GM18861 (cell line): ENCODE measurements around the gene TFG.
"Not testable (repeated sequence)": the region's sequence is repeated elsewhere in the genome, so short reads cannot be mapped to it uniquely, and the experiment has no call there.

ENCODE experiments used
- ATAC-seq: cut with Tn5 transposase; IDR thresholded peaks from one replicate; pipeline ENCODE4 v1.9.1; 2021; ENCODE audit not compliant: unreplicated experiment

Gene TFG

DNA sequence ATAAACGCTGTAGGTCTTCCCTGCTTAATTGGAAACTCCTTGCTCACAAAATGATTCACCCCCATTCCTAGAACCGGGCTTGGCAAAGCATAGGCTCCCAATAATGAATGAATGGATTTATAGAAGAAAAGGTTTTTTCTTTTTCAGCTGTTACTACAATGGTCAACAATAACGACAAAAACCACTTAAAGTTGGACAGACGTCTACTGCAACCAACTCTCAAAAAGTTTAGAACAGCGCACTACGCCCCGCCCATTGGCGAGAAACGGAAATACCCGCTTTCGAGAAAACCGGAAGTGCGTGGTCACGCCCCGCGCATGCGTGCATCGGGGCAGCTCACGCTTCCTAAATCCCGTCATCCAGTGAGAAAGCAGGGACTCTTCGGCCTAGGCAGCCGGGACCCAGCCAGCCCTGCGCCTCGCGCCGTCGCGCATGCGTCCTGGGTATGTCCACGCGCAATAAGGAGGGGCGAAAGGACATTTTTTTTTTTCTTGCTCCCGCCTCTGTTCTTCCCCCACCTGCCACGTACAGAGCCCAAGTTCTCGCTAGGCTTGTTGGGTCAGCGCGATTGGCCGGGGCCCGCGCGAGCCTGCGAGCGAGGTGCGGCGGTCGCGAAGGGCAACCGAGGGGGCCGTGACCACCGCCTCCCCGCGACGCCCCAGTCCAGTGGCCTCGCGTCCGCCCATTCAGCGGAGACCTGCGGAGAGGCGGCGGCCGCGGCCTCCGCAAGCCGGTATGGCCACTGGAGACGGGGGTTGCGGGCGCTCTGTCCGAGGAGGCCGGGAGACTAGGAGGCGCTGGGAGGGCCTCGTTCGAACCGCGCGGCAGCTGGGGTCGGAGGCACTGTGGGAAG, at the start of gene TFG:
TFG (plus strand) TSS at position 506 of the 853 bp plus-strand sequence. CDS start 4,192 bp downstream, outside the sequence.
- peak; percentile 92 for ATAC-seq

DNA sequence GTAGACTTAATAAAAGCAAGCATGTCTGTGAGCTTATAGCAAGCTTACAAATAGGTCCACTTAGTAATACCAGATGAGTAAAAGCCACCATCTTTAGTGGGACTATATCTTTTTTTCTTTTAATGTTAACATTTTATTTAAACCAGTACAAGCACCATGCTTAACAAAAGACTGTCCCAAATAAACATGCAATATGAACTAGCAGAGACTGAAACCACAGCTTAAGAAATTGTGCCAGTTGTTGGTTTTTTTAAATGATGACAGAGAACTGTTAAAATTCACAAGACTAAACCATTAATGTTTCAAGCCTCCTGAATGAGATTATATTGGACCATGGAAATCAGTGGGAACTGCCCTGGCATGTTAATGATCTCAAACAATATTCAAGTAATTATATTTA, 48.0 kb upstream of the TFG start:
- not testable (repeated sequence) for ATAC-seq

DNA sequence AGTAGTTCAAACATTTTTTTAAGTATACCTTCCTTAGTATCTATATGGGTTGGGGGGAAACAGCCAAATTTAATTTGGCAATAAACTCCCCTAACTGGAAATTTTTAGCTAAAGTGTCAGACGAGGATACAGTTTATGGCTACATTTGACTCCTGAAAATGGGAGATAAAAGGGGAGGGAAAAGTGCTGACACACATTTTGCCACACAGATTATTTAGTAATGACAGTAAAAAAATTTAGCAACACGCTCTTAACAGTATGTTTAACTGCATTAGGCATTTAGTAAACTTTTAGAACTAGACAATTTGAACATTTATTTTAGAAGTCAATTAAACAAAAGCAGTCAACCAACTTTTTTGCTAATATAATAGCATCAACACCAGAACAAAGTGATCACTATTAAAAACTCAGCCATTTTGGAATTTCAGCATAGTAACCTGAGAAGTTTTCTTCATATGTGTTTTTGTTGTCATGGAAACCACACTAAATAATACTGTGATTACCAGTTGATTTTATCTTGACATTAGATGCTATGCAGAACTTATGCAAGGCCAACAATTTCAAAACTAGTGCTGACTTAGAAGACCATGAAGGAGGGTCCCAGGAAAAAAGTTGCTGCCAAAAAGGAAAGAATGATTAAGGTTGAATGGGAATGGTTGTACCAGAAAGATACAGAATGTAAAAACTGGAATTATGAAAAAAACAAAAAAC, 47.0 kb upstream of the TFG start:
- no peak for ATAC-seq

DNA sequence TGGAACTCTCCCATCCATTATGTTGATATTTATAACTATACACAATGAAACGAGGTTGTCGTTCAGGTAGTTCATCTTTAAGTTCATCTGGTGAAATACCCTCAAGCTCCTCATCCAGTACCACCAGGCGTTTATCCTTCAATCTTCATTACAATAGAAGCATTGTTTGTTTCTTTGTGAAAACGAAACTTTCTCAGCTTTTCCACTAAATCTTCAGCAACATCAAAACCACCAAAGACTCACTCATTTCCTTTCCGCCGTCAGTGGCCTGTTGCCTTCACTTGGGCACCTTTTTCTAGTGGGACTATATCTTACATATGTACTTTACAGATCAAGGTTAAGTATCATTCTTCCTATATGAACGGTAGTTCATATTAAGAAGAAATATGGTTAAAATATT, 44.1 kb upstream of the TFG start:
- peak; percentile 42 for ATAC-seq

DNA sequence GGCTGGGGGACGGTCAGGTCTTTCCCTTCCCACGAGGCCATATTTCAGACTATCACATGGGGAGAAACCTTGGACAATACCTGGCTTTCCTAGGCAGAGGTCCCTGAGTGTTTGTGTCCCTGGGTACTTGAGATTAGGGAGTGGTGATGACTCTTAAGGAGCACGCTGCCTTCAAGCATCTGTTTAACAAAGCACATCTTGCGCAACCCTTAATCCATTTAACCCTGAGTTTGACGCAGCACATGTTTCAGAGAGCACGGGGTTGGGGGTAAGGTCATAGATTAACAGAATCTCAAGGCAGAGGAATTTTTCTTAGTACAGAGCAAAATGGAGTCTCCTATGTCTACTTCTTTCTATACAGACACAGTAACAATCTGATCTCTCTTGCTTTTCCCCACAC, 42.6 kb upstream of the TFG start:
- ATAC-seq = not testable (repeated sequence)

DNA sequence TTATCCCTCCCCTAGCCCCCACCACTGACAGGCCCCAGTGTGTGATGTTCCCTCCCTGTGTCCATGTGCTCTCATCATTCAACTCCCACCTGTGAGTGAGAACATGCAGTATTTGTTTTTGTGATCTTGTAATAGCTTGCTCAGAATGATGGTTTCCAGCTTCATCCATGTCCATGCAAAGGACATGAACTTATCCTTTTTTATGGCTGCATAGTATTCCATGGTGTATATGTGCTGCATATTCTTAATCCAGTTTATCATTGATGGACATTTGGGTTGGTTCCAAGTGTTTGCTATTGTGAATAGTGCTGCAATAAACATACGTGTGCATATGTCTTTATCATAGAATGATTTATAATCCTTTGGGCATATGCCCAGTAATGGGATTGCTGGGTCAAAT, 42.0 kb upstream of the TFG start:
- not testable (repeated sequence) for ATAC-seq

DNA sequence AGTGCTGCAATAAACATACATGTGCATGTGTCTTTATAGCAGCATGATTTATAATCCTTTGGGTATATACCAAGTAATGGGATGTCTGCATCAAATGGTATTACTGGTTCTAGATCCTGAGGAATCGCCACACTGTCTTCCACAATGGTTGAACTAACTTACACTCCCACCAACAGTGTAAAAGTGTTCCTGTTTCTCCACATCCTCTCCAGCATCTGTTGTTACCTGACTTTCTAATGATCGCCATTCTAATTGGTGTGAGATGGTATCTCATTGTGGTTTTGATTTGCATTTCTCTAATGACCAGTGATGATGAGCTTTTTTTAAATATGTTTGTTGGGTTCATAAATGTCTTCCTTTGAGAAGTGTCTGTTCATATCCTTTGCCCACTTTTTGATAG, 38.3 kb upstream of the TFG start:
- not testable (repeated sequence) for ATAC-seq

DNA sequence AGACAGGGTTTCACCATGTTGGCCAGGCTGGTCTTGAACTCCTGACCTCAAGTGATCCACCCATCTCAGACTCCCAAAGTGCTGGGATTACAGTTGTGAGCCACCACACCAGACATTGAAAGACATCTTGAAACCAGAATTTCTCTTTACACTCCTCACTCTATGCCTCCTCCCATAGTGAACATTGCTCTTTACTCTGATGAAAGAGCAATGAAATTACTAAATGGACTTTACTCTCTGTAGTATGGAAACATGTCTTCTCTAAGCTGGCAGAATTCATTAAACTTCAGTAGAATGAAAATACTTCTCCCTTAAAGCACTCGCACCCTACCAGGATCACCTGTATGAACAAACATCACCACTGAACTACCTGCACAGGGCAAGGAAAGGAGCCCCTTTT, 27.8 kb upstream of the TFG start:
- ATAC-seq = no peak

DNA sequence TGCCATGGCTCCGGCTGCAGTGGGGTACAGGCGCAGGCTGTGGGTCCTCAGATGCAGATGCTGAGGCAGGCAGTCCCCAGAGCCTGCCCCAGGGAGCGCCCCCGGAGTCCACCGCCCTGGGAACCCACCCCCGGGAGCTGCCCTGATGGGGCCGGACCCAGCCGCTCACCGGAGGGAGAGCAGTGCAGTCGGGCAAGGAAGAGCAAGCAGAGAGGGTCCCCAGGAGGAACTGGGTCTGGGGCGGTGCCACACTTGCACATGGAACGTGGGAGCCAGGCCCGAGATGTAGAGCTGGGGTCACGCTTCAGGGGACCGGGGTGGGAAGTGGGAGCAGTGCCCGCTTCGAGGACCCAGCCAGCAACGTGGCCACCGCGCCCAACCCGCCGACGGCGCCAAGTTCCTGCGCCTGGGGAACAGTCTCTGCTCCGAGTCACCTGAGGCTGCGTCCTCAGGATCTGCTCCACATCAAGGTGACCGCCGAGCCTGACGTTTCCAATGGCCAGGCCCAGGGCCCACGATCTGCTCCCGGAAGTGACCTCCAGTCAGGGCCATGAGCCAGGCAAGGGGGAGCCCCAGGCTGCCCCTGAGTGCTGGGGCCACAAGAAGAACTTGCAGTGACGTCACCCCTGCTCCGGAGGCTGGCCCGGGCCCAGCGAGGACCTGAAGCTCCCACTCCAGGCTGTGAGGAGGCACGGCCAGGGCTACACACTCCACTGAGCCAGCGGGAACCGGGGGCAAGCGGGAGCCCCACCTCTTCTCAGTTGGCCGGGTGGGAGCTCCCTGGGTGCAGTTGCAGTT, 27.0 kb upstream of the TFG start:
- ATAC-seq = no peak

DNA sequence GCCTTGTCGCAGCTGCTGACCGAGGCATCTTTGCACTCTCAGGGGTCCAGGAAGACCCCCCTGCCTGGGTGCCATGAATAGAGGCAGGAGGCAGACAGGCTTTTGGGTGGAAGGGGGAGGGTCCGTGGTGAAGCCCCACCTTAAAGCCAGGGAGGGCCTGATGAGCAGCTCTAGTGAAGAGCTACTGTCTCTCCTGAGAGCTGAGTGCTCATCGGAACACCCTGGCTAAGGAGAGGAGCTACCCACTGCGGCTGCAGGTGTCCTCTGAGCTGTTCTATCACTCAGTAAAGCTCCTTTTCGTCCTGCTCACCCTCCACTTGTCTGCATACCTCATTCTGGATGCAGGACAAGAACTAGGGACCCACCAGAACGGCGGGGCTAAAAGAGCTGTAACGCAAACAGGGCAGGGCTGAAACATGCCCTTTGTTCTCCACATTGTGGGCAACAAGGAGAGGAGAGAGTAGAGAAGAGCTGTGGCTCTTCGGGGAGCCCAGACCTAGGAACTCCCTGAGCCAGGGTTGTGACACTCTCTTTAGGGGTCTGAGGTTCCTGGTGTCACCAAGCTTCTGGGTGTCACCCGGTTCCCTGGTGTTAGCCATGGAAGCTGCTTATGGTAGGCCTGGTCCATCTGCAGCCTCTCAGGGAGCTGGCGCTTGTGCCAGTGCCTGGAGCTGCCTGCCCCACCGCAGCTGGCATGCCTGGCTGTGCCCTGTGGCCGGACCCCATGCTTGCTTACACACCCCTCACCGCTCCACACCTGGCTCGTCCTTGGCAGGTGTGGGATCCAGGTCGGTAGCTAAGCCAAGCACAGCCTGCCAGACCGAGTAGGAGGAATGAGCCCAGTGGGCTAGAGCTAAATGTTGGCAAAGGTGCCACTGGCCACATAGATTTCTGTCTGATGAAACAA, 26.2 kb upstream of the TFG start:
- no peak for ATAC-seq

DNA sequence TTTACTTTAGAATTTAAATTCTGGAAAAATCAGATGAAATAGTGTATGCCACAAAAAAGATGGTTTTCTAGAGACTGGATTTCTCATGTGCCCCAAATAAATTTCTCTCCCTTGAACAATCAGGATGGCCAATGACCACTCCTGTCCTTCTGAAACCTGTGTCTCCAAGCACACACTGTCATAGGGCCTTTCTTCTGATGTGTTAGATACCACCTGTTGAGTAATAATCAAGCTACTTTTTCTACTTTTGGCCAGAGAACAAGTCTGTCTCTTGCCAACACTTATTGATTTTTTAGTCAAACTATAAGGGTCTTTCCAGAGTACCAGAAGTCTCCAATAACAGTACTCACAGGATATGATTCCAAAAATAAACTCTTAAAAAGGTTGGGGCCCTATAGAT, 16.1 kb upstream of the TFG start:
- ATAC-seq = no peak

DNA sequence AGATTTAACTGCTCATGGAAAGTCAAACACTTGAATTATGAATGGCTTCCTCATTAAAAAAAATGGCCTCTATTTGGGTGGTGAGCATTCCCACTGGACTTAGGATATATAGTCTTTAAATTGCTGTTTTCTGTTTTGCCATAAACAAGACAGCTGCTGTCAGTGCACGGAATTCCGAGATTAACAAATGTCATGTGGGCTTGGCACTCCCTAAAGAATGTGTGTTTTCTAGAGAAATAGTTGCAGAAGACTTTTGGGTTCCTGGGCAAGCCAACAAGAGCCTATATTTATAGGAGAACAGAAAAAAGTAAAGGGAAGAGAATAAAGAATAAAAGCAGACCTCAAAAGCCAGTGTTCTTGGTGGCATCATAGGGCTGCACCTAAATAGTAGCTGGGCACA, 13.6 kb upstream of the TFG start:
- no peak for ATAC-seq

DNA sequence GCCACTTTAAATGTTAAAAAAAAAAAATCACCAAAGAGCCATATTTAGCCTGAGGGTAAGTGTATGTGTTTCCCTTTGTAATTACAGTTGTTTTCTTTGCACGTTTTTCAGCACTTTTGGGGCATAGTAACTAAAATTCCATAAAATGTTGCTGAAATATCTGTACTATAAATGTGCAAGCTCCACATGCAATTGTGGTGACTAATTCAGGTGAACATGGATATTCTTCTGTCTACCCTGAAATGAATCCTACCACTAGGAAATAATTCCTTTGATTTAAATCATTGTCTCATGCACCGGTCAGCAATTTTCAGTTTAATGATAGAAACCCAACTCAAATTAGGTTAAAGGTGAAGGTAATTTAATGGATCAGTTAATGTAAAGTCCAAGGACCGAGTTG, 13.1 kb upstream of the TFG start:
- no peak for ATAC-seq

DNA sequence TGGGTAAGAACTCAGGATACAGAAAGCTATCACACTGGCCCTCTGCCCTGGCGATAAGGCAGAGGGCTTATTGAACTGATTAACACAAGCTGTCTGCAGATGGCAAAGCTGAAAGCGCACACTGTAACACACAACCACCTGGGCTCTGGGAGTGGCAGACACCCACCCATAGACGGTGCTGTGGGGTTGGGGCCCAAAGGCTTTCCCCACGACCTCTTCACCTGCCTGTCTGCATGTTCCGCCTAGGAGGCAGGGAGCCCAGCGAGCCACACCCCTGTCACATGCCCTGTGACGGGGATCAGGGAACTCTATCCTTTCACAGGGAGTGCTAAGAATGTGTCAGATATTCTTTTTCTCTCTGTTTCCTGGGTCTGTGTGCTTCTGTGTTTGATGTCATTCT, 12.1 kb upstream of the TFG start:
- no peak for ATAC-seq

DNA sequence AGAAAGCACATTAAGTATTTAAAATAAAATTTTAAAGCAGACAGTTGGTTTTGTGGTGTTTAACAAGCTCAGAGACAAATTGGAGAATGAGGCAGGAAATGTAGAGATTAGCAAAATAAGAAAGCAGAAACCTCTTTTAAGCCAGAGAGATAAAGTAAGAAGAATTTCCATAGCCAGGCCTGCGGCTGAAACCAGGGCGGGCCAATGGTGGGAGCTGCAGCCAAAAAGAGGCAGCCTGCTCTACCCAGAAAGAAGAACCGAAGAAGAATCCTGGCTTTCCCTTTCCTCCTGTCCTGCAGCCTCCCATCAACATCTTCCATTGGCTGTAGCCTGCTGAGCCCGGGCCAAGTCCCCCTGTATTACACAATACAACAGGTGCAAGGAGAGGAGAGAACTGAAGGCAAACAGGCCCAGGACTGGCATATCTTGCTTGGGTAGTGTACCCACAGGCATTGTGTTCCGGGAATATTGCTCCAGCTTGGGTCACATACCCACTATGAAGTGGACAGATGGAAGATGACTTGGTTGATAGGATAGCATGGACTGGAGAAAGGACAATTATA, 11.5 kb upstream of the TFG start:
- no peak for ATAC-seq

DNA sequence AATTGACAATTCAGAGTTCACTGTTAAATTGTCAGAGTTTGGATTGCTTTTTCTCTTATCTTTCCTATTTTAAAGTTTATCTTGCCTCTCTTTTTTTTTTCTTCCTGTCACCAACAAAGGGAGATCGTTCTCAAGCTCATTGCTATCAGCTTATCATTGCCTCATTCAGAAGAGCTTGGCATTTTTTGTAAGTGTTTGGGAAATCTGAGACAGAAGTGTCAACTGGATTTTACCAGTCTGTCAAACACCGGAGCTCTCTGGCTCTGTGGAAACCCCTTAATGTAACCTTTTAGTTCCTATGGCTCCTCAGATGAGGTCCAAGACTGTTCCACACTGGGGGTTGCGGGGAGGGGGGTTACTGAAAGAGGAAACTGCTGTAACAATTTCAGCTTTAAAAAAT, 10.6 kb upstream of the TFG start:
- no peak for ATAC-seq

DNA sequence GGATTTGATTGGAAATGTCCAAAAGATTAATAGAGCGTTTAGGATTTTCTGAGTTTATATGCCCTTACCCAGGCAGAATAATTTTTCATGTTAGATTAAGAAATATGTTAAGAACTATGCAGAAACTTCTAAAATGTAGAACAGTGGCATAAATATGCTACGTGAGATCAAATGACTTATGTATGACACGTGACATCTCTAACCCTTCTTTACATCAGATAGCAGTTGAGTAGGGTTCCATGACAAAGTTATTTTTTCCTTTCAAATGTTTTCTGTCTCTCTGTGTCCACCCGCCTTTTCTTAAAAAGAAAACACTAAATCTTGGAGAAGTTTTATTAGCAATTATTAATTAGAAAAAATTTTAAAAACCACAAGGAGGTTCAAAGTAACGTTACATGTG, 8.6 kb upstream of the TFG start:
- no peak for ATAC-seq

DNA sequence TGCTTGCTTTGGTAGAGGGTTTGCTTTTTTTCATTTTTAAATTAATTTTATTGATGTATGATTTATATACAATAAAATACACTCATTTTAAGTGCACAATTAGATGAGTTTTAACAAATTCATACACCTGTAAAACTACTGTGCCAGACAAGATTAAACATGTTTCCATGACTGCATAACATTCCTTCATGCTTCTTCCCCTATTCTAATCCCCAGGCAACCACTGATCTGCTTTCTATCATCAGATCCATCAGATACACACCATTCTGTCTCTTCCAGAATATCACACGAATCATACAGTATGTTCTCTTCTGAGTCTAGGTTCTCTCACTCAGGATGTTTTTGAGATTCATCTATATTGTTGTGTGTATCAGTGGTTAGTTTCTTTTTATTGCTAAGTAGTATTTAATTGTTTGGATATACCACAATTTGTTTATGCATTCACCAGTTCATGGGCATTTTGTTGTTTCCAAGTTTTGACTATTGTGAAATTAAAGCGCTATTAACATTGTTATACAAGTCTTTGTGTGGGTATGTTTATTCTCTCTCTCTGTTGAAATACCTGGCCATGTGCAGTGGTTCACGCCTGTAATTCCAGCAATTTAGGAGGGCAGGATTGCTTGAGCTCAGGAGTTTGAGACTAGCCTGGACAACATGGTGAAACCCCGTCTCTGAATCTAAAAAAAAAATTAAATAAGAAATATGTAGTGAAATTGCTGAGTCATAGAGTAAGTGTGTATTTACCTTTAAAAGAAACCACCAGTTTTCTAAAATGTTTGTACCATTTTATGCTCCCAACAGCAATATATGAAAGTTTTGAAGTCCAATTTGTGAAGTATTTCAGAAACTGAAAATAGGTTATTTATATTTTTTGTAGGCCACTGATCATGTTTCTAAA, 7.0 kb upstream of the TFG start:
- no peak for ATAC-seq

DNA sequence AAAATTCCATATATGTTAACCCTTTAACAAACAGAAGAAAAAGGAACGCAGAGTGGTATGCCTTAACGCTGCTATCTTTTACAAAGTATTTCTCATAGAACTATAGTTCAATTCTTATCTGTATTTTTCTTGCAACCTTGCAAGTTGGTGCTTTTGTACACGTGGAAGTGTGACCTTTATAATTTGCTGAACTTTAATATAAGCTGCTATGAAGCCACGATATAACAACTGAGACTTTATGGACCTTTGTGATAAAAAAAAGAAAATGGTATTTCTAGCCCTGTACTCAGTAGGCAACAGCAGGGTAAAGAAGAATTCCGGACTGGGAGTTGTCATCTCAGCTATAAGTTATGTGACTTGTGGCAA, 6.3 kb upstream of the TFG start:
- no peak for ATAC-seq
